ENCODE results near the gene TMEM229B. TPM values are rescaled to one million over a fixed set of nuclear protein-coding genes. Genes with fewer than 3 reads are reported as not detected.

TMEM229B gene
- total RNA-seq, 1 donor from 2014 or later = 9.8 TPM

GRCh38 chr14:67490196-67490595, 1.7 kb upstream of the TMEM229B start:
- Histone ChIP-seq H3K27me3 (no peaks in the 10 kb centered on the region), H3K36me3 (no peaks in the 10 kb centered on the region), H3K9me3 (no peaks in the 10 kb centered on the region), H3K4me3 (no peak overlapping the region), H3K4me1 (no peaks in the 10 kb centered on the region), H3K27ac (no peak overlapping the region)
- TF ChIP-seq POLR2AphosphoS5 (IDR thresholded peaks at IDR 0.05; ENCODE audit: insufficient read depth in 1 of 2, low read depth in 1 of 2) (no peak), CTCF (IDR thresholded peaks at IDR 0.05) (no peak), POLR2A (IDR thresholded peaks at IDR 0.05) (no peak)
- intact Hi-C loops (cut with DNase I) = no loop called here
- no peak for DNase-seq (ENCODE audit: extremely low spot score in 2 of 2)

GRCh38 chr14:67487332-67487731, 1.2 kb downstream of the TMEM229B start:
- H3K9me3 ChIP-seq = no peaks in the 10 kb centered on the region
- H3K4me3 ChIP-seq = no peak overlapping the region
- H3K27ac ChIP-seq = no peak overlapping the region
- H3K36me3 ChIP-seq = no peaks in the 10 kb centered on the region
- no peaks in the 10 kb centered on the region for H3K4me1 ChIP-seq
- DNase-seq (ENCODE audit: extremely low spot score in 2 of 2) = no peak
- no peaks in the 10 kb centered on the region for H3K27me3 ChIP-seq
- intact Hi-C loops (cut with DNase I) = no loop called here
- no peak for TF ChIP-seq CTCF (IDR thresholded peaks at IDR 0.05)
- no peak for TF ChIP-seq POLR2A (IDR thresholded peaks at IDR 0.05)
- no peak for TF ChIP-seq POLR2AphosphoS5 (IDR thresholded peaks at IDR 0.05; ENCODE audit: insufficient read depth in 1 of 2, low read depth in 1 of 2)

- Histone ChIP-seq H3K36me3 (no peaks in the 10 kb centered on the region), H3K4me3 (no peak overlapping the region), H3K9me3 (no peaks in the 10 kb centered on the region), H3K27ac (no peak overlapping the region), H3K27me3 (no peaks in the 10 kb centered on the region), H3K4me1 (no peaks in the 10 kb centered on the region)
- intact Hi-C loops (cut with DNase I) = no loop called here
- TF ChIP-seq POLR2A (IDR thresholded peaks at IDR 0.05) (no peak), POLR2AphosphoS5 (IDR thresholded peaks at IDR 0.05; ENCODE audit: insufficient read depth in 1 of 2, low read depth in 1 of 2) (no peak), CTCF (IDR thresholded peaks at IDR 0.05) (no peak)
- no peak for DNase-seq (ENCODE audit: extremely low spot score in 2 of 2)
Observed at GRCh38 chr14:67486890-67487289, 1.6 kb downstream of the TMEM229B start.

GRCh38 chr14:67485501-67486095, 2.9 kb downstream of the TMEM229B start:
- peaks cover under 1% of the 10 kb centered on the region for H3K4me1 ChIP-seq
- no peaks in the 10 kb centered on the region for H3K27me3 ChIP-seq
- no peak for DNase-seq (ENCODE audit: extremely low spot score in 2 of 2)
- H3K9me3 ChIP-seq = no peaks in the 10 kb centered on the region
- no peak overlapping the region for H3K4me3 ChIP-seq
- H3K27ac ChIP-seq = no peak overlapping the region
- TF ChIP-seq POLR2A (IDR thresholded peaks at IDR 0.05) (no peak), CTCF (IDR thresholded peaks at IDR 0.05) (no peak), POLR2AphosphoS5 (IDR thresholded peaks at IDR 0.05; ENCODE audit: insufficient read depth in 1 of 2, low read depth in 1 of 2) (no peak)
- H3K36me3 ChIP-seq = no peaks in the 10 kb centered on the region
- intact Hi-C loops (cut with DNase I) = no loop called here

- no peaks in the 10 kb centered on the region for H3K36me3 ChIP-seq
- TF ChIP-seq POLR2AphosphoS5 (IDR thresholded peaks at IDR 0.05; ENCODE audit: insufficient read depth in 1 of 2, low read depth in 1 of 2) (no peak), POLR2A (IDR thresholded peaks at IDR 0.05) (no peak), CTCF (IDR thresholded peaks at IDR 0.05) (no peak)
- no peak overlapping the region for H3K27ac ChIP-seq
- no peaks in the 10 kb centered on the region for H3K27me3 ChIP-seq
- no peaks in the 10 kb centered on the region for H3K9me3 ChIP-seq
- DNase-seq (ENCODE audit: extremely low spot score in 2 of 2) = no peak
- H3K4me3 ChIP-seq = no peak overlapping the region
- H3K4me1 ChIP-seq = peaks cover 9% of the 10 kb centered on the region
- intact Hi-C loops (cut with DNase I) = no loop called here
Observed at GRCh38 chr14:67483579-67484285, 4.8 kb downstream of the TMEM229B start.

Data from vagina (tissue), 2 donors.